AG09319 (cell line): ENCODE measurements around the gene CCSER2.
"Not testable (repeated sequence)": the region's sequence is repeated elsewhere in the genome, so short reads cannot be mapped to it uniquely, and the experiment has no call there.

Source experiments
- DNase-seq: peaks from one replicate; pipeline ENCODE4 v3.0.0-alpha.2; 2010; ENCODE audit warnings: low read depth; ENCODE audit errors: extremely low read depth
- TF ChIP-seq, protein P1 (sequence below): IDR thresholded peaks from 2 replicates; pipeline ENCODE4 v1.5.1; 2011; ENCODE audit warnings: low read depth, mild to moderate bottlenecking, inconsistent platforms, low read length, moderate library complexity

CCSER2 gene

DNA sequence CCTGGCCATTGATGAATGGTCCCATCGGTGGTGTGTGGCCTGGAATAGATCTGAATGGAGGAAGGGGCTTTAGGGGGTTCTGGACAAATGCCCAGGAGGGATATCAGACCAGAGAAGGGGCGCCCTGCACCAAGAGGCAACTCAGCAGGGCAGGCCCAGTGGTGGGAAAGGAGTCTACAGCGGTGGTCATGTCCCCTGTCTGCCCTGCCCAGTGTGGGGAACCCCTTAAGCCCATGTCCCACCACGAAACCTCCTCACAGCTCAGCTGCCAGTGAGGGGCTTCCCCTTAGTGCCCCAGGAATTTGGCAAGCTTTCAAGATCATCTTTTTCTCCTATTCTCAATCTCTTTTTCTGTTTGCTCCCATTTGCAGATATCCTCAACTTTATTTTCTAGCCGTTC, 14.1 kb upstream of the CCSER2 start:
- TF ChIP-seq, protein P1, sequence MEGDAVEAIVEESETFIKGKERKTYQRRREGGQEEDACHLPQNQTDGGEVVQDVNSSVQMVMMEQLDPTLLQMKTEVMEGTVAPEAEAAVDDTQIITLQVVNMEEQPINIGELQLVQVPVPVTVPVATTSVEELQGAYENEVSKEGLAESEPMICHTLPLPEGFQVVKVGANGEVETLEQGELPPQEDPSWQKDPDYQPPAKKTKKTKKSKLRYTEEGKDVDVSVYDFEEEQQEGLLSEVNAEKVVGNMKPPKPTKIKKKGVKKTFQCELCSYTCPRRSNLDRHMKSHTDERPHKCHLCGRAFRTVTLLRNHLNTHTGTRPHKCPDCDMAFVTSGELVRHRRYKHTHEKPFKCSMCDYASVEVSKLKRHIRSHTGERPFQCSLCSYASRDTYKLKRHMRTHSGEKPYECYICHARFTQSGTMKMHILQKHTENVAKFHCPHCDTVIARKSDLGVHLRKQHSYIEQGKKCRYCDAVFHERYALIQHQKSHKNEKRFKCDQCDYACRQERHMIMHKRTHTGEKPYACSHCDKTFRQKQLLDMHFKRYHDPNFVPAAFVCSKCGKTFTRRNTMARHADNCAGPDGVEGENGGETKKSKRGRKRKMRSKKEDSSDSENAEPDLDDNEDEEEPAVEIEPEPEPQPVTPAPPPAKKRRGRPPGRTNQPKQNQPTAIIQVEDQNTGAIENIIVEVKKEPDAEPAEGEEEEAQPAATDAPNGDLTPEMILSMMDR: no peak
- DNase-seq: no peak

DNA sequence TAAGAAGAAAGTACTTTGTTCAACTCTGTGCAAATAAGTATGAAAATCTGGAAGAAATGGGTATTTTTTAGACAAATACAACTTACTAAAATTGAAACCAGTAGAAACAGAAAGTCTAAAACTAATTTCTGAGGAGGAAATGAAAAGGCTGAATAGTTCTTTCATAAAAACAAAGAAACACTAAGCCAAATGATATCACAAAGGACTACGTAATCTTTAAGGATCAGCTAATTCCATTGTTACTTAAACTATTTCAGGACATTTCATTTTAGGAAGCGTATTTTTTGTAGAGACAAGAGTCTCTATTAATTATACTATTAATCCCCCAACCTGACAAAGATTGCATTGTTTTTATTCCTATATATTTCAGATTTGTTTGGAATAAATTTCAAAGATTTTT, 11.2 kb upstream of the CCSER2 start:
- TF ChIP-seq, protein P1: no peak
- no peak for DNase-seq

DNA sequence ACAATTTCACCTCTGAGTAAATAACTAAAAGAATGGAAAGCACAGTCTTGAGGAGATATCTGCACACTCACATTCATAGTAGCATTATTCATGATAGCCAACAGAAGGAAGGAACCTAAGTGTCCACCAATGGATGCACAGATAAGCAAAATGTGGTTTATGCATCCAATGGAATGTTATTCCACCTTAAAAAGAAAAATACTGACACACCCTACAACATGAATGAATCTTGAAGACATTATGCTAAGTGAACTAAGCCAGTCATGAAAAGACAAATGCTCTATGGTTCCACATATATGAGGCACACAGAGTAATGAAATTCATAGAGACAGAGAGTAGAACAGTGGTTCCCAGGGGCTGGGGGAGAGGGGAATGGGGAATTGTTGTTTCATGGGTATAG, 6.5 kb upstream of the CCSER2 start:
- no peak for DNase-seq
- TF ChIP-seq, protein P1: no peak

DNA sequence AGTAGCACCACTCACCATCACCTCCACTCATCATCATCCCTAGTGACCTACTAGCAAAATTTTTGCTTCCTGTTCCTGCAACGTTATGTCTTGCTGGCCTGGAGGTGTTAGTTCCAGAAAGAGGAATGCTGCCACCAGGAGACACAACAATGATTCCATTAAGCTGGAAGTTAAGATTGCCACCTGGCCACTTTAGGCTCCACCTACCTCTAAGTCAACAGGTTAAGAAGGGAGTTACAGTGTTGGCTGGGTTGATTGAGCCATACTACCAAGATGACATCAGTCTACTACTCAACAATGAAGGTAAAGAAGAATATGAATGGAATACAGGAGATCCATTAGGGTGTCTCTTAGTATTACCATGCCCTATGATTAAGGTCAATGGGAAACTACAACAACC, 4.8 kb upstream of the CCSER2 start:
- not testable (repeated sequence) for DNase-seq

DNA sequence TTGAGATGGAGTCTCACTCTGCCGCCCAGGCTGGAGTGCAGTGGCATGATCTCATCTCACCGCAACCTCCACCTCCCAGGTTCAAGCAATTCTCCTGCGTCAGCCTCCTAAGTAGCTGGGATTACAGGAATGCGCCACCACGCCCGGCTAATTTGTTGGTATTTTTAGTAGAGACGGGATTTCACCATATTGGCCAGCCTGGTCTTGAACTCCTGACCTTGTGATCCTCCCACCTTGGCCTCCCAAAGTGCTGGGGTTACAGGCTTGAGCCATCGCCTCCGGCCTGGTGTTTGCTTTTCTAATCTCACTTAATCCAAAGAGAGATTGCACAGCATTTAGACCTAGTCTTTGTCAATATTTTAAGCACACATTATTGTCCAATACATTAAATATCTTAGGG, 1.4 kb upstream of the CCSER2 start:
- not testable (repeated sequence) for DNase-seq

DNA sequence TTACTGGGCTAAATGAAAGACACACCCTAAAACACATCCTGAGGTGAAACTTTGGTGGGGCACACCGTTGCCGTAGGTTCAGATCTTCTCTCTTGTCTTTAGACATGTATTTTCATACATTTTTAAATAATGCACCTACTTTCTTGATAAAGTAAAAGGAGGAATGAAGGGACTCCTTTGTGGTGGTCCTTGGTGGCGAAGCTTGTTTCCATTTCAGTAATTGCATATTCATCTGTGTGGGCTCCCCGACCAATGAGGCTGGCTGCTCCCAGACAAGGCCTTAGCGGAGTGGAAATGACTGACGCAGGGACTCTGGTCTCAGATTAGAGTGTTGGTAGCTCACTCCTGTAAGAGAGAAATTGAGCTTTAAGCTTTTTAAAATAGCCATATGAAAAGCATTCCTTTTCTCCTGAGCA, 815 bp downstream of the CCSER2 start:
- TF ChIP-seq, protein P1: no peak
- DNase-seq: no peak

DNA sequence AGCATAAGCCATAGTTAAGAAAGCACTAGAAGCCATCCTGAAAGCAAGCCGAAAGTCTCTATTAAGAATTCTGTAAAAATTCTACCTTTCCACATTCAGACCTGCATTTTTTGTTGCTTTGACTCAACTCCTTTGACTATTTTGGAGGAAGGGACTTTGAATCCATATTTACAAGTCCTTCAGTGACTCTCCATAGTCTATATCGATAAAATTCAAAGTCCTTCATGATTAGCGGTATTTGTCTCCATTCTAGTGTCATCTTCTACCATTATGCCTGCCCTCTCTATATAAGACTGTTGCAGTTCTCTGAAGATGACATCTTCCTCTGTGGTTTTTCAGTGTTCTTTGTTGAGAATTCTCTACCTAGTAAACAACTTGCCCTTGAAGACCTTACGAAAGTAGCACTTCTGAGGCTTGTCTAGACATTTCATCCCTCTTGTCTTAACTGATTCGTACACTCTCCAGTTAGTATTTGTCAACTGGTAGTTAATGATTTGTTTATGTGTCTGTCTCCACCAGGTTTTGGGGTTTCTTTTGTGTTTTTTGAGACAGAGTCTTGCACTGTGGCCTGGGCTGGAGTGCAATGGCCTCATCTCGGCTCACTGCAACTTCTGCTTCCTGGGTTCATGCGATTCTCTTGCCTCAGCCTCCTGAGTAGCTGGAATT, 1.7 kb downstream of the CCSER2 start:
- TF ChIP-seq, protein P1: no peak
- DNase-seq: no peak

DNA sequence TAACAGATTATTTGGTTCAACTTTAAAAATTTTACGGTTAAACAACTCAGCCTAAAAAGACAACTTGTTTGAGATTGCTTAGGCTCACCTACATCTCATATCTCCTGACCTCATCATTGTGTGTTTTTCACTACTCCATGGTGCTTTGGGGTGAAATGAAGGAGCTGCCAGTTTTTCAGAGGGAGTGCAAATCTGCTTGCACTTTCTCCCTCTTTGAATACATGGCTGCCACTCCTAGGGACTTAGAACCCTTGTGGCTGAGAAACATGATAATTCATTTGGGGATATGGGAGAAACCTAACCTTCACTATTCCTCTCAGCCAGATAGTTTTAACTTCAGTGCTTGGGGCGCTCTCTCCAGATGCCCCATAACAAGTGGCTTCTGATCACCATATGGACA, 2.7 kb downstream of the CCSER2 start:
- no peak for DNase-seq
- TF ChIP-seq, protein P1: no peak
